Measurements from ENCODE around the gene FAM83C.

GRCh38 chr20:35327074-35327976 is 35.1 kb upstream of the FAM83C start:
- TF ChIP-seq POLR2A (IDR thresholded peaks at IDR 0.05; ENCODE audit: low read depth, low read length) (no peak), POLR2AphosphoS5 (IDR thresholded peaks at IDR 0.05; ENCODE audit: low read depth, low read length) (no peak), TAF1 (IDR thresholded peaks at IDR 0.05; ENCODE audit: borderline replicate concordance, low read depth, low read length) (no peak)

All from GM12892 (cell line).